Dermis blood vessel endothelial cell (primary cell): Measurements from ENCODE around the gene CASP14. TPM values are rescaled to one million over a fixed set of nuclear protein-coding genes. Genes with fewer than 3 reads are reported as not detected.
"Not testable (repeated sequence)": the region's sequence is repeated elsewhere in the genome, so short reads cannot be mapped to it uniquely, and the experiment has no call there.

Experiments used
- DNase-seq: peaks from one replicate; pipeline ENCODE4 v3.0.0; 2010
- total RNA-seq: library from RNA; depleted of rRNA; stranded (reverse); fragments of >200 nt; gene quantifications from 2 replicates; pipeline ENCODE4 v1.2.3, GENCODE V29; 2014

CASP14 gene
- total RNA-seq = not detected in 2 replicates

- DNase-seq = no peak
Observed at GRCh38 chr19:15048885-15049541, at the start of gene CASP14. Gene CASP14, plus strand, starts transcription at chr19:15049480. Its CDS starts 2,772 bp downstream, at chr19:15052252.

- no peak for DNase-seq
Observed at GRCh38 chr19:15008308-15008707, 41.0 kb upstream of the CASP14 start.

- DNase-seq = no peak
Observed at GRCh38 chr19:15010501-15011300, 38.6 kb upstream of the CASP14 start.

- DNase-seq = no peak
Observed at GRCh38 chr19:15014579-15014978, 34.7 kb upstream of the CASP14 start.

- DNase-seq = peak; percentile 46
Observed at GRCh38 chr19:15015946-15016542, 33.2 kb upstream of the CASP14 start.

GRCh38 chr19:15018836-15019235 lies 30.4 kb upstream of the CASP14 start:
- not testable (repeated sequence) for DNase-seq

- no peak for DNase-seq
Observed at GRCh38 chr19:15021286-15022007, 27.8 kb upstream of the CASP14 start.

GRCh38 chr19:15022752-15023151 lies 26.5 kb upstream of the CASP14 start:
- no peak for DNase-seq

GRCh38 chr19:15025217-15025616 lies 24.1 kb upstream of the CASP14 start:
- peak; percentile 5 for DNase-seq

GRCh38 chr19:15028490-15028889 lies 20.8 kb upstream of the CASP14 start:
- no peak for DNase-seq

- DNase-seq = no peak
Observed at GRCh38 chr19:15031675-15032074, 17.6 kb upstream of the CASP14 start.

GRCh38 chr19:15035795-15036311 lies 13.4 kb upstream of the CASP14 start:
- no peak for DNase-seq

- DNase-seq = no peak
Observed at GRCh38 chr19:15037586-15037985, 11.7 kb upstream of the CASP14 start.

- DNase-seq = no peak
Observed at GRCh38 chr19:15038294-15038693, 11.0 kb upstream of the CASP14 start.

- no peak for DNase-seq
Observed at GRCh38 chr19:15042003-15042402, 7.3 kb upstream of the CASP14 start.

GRCh38 chr19:15042826-15043225 lies 6.5 kb upstream of the CASP14 start:
- DNase-seq = no peak

GRCh38 chr19:15045506-15045905 lies 3.8 kb upstream of the CASP14 start:
- no peak for DNase-seq

- no peak for DNase-seq
Observed at GRCh38 chr19:15047680-15048079, 1.6 kb upstream of the CASP14 start.

- no peak for DNase-seq
Observed at GRCh38 chr19:15048128-15048527, 1.2 kb upstream of the CASP14 start.

GRCh38 chr19:15050639-15051038 lies 1.4 kb downstream of the CASP14 start:
- no peak for DNase-seq

- no peak for DNase-seq
Observed at GRCh38 chr19:15062036-15062435, 12.8 kb downstream of the CASP14 start.

GRCh38 chr19:15070386-15070785 lies 21.1 kb downstream of the CASP14 start:
- not testable (repeated sequence) for DNase-seq
